ENCODE measurements around the gene NTN5. TPM values are rescaled to one million over a fixed set of nuclear protein-coding genes. Genes with fewer than 3 reads are reported as not detected.

The NTN5 gene
- total RNA-seq, 1 experiment from 2014 or later, result 2.9 TPM

GRCh38 chr19:48716562-48717291 lies 43.9 kb upstream of the NTN5 start:
- no peaks in the 10 kb centered on the region for H3K36me3 ChIP-seq (ENCODE audit: low read depth)
- TF ChIP-seq, protein P1, sequence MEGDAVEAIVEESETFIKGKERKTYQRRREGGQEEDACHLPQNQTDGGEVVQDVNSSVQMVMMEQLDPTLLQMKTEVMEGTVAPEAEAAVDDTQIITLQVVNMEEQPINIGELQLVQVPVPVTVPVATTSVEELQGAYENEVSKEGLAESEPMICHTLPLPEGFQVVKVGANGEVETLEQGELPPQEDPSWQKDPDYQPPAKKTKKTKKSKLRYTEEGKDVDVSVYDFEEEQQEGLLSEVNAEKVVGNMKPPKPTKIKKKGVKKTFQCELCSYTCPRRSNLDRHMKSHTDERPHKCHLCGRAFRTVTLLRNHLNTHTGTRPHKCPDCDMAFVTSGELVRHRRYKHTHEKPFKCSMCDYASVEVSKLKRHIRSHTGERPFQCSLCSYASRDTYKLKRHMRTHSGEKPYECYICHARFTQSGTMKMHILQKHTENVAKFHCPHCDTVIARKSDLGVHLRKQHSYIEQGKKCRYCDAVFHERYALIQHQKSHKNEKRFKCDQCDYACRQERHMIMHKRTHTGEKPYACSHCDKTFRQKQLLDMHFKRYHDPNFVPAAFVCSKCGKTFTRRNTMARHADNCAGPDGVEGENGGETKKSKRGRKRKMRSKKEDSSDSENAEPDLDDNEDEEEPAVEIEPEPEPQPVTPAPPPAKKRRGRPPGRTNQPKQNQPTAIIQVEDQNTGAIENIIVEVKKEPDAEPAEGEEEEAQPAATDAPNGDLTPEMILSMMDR (conservative IDR thresholded peaks at IDR 0.05), result no peak

DNA sequence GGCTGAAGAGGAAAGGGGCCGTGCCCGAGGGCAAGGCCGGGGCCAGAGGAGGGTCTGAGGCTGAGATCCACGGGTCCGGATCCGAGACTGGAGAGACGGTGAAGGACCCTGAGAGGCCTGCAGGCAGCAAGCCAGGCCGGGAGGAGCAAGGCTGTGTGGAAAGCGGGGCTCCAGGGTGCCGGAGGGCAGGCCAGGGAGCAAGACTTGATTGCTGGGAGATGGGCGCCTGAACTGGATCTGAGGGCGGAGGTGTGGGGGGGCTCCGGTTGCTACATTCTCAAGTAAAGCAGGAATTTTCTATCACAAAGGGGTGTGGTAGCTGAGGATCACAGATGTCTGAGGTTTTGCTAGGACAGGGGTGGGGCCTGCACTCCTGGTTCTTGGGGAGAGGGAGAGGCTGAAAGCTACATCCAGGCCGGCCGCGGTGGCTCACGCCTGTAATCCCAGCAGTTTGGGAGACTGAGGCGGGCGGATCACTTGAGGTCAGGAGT lies 42.9 kb upstream of the NTN5 start:
- Histone ChIP-seq H3K27me3 (ENCODE audit: insufficient read depth, low read depth) (no peaks in the 10 kb centered on the region), H3K36me3 (ENCODE audit: low read depth) (no peaks in the 10 kb centered on the region), H4K20me1 (ENCODE audit: insufficient read depth) (no peaks in the 10 kb centered on the region), H3F3A (ENCODE audit: insufficient read depth, low read depth) (no peaks in the 10 kb centered on the region), H3K4me1 (replicated peaks; ENCODE audit: insufficient read depth) (peaks cover 19% of the 10 kb centered on the region), H3K9me2 (ENCODE audit: insufficient read depth) (no peaks in the 10 kb centered on the region), H3K27ac (no peak overlapping the region), H2AFZ (no peak overlapping the region), H3K4me3 (no peak overlapping the region), H3K79me2 (ENCODE audit: low read depth) (peaks cover 19% of the 10 kb centered on the region; the same call in 1 of the 2 replicates), H3K4me2 (peak overlapping the region; percentile 92; the same call in 1 of the 2 replicates), H3K9me3 (ENCODE audit: insufficient read depth, low read depth) (no peaks in the 10 kb centered on the region)
- POLR2A ChIA-PET (ENCODE audit: unreplicated experiment), result interaction anchor here (0.5 to 0.6 kb wide), 2 partner anchors 9 to 43 kb away, joined by 3 read pairs; no protein-coding TSS in a partner anchor
- TF ChIP-seq EZH2 (IDR thresholded peaks at IDR 0.05; ENCODE audit: low read depth), result no peak
- TF ChIP-seq, protein P1 (conservative IDR thresholded peaks at IDR 0.05), result no peak
- no TSS peak for BruUV-seq (replicated peaks)
- intact Hi-C loops (cut with micrococcal nuclease; ENCODE audit: unreplicated experiment), result loop anchor here (2.0 kb wide), 3 partner anchors 19 to 69 kb away; partner anchors contain the start of gene CA11
- DNase-seq, result no peak
- CTCF ChIA-PET, result interaction anchor here (0.6 kb wide), 1 partner anchor 11 kb away, joined by 15 read pairs; no protein-coding TSS in a partner anchor

More at GRCh38 chr19:48716562-48717291, 43.9 kb upstream of the NTN5 start:
- Histone ChIP-seq H3K4me2 (no peak overlapping the region), H3K9me3 (ENCODE audit: insufficient read depth, low read depth) (no peaks in the 10 kb centered on the region), H3K27ac (no peak overlapping the region), H3K27me3 (ENCODE audit: insufficient read depth, low read depth) (no peaks in the 10 kb centered on the region), H2AFZ (no peak overlapping the region), H3K4me1 (replicated peaks; ENCODE audit: insufficient read depth) (peaks cover 19% of the 10 kb centered on the region), H3K79me2 (ENCODE audit: low read depth) (peaks cover 19% of the 10 kb centered on the region; the same call in 1 of the 2 replicates), H3K9me2 (ENCODE audit: insufficient read depth) (no peaks in the 10 kb centered on the region), H4K20me1 (ENCODE audit: insufficient read depth) (no peaks in the 10 kb centered on the region), H3F3A (ENCODE audit: insufficient read depth, low read depth) (no peaks in the 10 kb centered on the region), H3K4me3 (no peak overlapping the region)
- ChIA-PET POLR2A (ENCODE audit: unreplicated experiment) (no interaction called here), CTCF (no interaction called here)
- intact Hi-C loops (cut with micrococcal nuclease; ENCODE audit: unreplicated experiment), result no loop called here
- no TSS peak for BruUV-seq (replicated peaks)
- DNase-seq, result no peak

GRCh38 chr19:48714759-48715675 lies 42.2 kb upstream of the NTN5 start:
- DNase-seq, result no peak
- Histone ChIP-seq H3K79me2 (ENCODE audit: low read depth) (peaks cover 19% of the 10 kb centered on the region; the same call in 1 of the 2 replicates), H3K4me1 (replicated peaks; ENCODE audit: insufficient read depth) (peaks cover 19% of the 10 kb centered on the region), H3K9me2 (ENCODE audit: insufficient read depth) (no peaks in the 10 kb centered on the region), H3K27ac (peak overlapping the region; percentile 51), H3F3A (ENCODE audit: insufficient read depth, low read depth) (no peaks in the 10 kb centered on the region), H3K9me3 (ENCODE audit: insufficient read depth, low read depth) (no peaks in the 10 kb centered on the region), H3K27me3 (ENCODE audit: insufficient read depth, low read depth) (no peaks in the 10 kb centered on the region), H3K4me3 (peak overlapping the region; percentile 66), H3K4me2 (peak overlapping the region; percentile 92), H4K20me1 (ENCODE audit: insufficient read depth) (no peaks in the 10 kb centered on the region), H3K36me3 (ENCODE audit: low read depth) (no peaks in the 10 kb centered on the region), H2AFZ (peak overlapping the region; percentile 85)
- ChIA-PET POLR2A (ENCODE audit: unreplicated experiment) (interaction anchor here (0.5 to 0.7 kb wide), 6 partner anchors 10 to 532 kb away, joined by 3 to 8 read pairs (median 3); no protein-coding TSS in a partner anchor), CTCF (interaction anchor here (0.6 to 1.0 kb wide), 3 partner anchors 11 to 24 kb away, joined by 4 to 15 read pairs (median 5); no protein-coding TSS in a partner anchor)
- TSS peak; percentile 34 for BruUV-seq (replicated peaks)
- TF ChIP-seq, protein P1 (conservative IDR thresholded peaks at IDR 0.05), result no peak
- TF ChIP-seq EZH2 (IDR thresholded peaks at IDR 0.05; ENCODE audit: low read depth), result no peak
- intact Hi-C loops (cut with micrococcal nuclease; ENCODE audit: unreplicated experiment), result loop anchor here (1.0 to 2.0 kb wide), 4 partner anchors 18 to 68 kb away; partner anchors contain the start of gene CA11
